Mesothelial cell of epicardium (in vitro differentiated cells): ENCODE data around the gene SLC16A9. TPM values are rescaled to one million over a fixed set of nuclear protein-coding genes. Genes with fewer than 3 reads are reported as not detected.
"Not testable (repeated sequence)": the region's sequence is repeated elsewhere in the genome, so short reads cannot be mapped to it uniquely, and the experiment has no call there.

Source experiments
- DNase-seq, 2 experiments: peaks; one replicate each; pipeline ENCODE4 v3.0.0; 2021; ENCODE audit warnings: low spot score in 2 of 2; ENCODE audit not compliant: unreplicated experiment in 2 of 2
- H3K27ac Mint-ChIP-seq: 2 replicates; pipeline ENCODE4 v1.8.0; 2021; ENCODE audit warnings: mixed read lengths
- H3K27me3 Mint-ChIP-seq: 2 replicates; pipeline ENCODE4 v1.8.0; 2021; ENCODE audit warnings: low read depth, mixed read lengths
- H3K36me3 Mint-ChIP-seq: 2 replicates; pipeline ENCODE4 v1.8.0; 2021; ENCODE audit warnings: mixed read lengths
- H3K4me1 Mint-ChIP-seq: 2 replicates; pipeline ENCODE4 v1.8.0; 2021; ENCODE audit warnings: mixed read lengths
- H3K4me3 Mint-ChIP-seq: 2 replicates; pipeline ENCODE4 v1.8.0; 2021; ENCODE audit warnings: mild to moderate bottlenecking, moderate library complexity, mixed read lengths
- H3K9me3 Mint-ChIP-seq: 2 replicates; pipeline ENCODE4 v1.8.0; 2021; ENCODE audit warnings: mixed read lengths
- total RNA-seq: library from RNA; stranded (reverse); gene quantifications from 3 replicates; pipeline ENCODE4 v1.2.1, GENCODE V29; 2021
- TF ChIP-seq, protein P1 (sequence below): fragments of 200-600 bp; sonication (generic); IDR thresholded peaks from one replicate; pipeline ENCODE4 v1.5.0; 2021; ENCODE audit warnings: antibody characterized with exemption; ENCODE audit not compliant: unreplicated experiment

Gene SLC16A9
- total RNA-seq, 1 donor from 2014 or later: 17.6 TPM

DNA sequence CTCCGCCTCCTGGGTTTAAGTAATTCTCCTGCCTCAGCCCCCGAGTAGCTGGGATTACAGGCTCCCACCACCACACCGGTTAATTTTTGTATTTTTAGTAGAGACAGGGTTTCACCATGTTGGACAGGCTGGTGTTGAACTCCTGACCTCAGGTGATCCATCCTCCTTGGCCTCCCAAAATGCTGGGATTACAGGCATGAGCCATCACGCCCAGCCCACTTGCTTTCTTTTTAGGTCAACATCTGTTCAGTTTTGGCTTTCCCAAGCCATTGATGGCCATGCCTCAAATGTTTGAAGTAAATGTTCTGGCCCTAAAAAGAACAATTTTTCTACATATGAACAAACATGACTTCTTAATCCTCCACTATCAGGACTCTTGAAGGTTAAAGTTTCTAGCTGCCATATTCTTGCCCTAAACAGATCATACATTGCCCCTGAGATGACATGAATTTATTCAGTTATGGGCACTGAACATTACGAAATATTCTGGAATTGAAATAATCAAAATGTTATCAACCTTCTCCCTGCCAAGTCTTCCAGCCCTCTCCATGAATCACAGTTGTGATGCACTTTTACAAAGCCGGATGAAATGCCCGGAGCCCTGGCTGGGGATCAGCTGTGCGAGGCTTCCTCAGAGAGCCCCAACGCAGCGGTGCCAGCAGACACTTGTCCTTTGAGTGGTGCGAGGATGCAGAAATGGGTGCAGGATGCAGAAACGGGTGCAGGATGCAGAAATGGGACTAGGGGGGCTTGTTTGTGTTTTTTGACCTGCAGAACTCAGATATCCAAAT lies 40.7 kb upstream of the SLC16A9 start:
- DNase-seq: no peak
- TF ChIP-seq, protein P1, sequence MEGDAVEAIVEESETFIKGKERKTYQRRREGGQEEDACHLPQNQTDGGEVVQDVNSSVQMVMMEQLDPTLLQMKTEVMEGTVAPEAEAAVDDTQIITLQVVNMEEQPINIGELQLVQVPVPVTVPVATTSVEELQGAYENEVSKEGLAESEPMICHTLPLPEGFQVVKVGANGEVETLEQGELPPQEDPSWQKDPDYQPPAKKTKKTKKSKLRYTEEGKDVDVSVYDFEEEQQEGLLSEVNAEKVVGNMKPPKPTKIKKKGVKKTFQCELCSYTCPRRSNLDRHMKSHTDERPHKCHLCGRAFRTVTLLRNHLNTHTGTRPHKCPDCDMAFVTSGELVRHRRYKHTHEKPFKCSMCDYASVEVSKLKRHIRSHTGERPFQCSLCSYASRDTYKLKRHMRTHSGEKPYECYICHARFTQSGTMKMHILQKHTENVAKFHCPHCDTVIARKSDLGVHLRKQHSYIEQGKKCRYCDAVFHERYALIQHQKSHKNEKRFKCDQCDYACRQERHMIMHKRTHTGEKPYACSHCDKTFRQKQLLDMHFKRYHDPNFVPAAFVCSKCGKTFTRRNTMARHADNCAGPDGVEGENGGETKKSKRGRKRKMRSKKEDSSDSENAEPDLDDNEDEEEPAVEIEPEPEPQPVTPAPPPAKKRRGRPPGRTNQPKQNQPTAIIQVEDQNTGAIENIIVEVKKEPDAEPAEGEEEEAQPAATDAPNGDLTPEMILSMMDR: no peak
- H3K9me3 Mint-ChIP-seq: no peaks in the 10 kb centered on the region
- peaks cover 2% of the 10 kb centered on the region for H3K27me3 Mint-ChIP-seq
- no peak overlapping the region for H3K27ac Mint-ChIP-seq
- no peaks in the 10 kb centered on the region for H3K4me1 Mint-ChIP-seq
- no peak overlapping the region for H3K4me3 Mint-ChIP-seq
- no peaks in the 10 kb centered on the region for H3K36me3 Mint-ChIP-seq

DNA sequence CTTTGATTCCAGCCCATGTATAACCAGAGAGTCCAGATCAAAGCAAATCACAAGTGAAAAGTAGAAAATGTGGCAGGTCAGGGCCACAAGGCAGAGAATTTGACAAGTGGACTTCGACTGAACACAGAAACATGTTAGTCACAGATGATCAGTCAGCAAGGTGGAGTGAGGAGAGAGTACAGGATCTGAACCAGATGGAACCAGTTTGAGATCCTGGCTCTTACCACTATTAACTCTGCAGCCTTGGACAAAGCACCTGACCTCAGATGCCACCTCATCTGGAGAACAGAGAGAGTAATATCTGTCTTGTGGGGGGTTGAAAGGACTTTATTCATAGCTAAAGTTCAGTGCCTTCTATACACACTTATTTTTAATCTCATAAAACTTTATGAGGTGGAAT lies 39.2 kb upstream of the SLC16A9 start:
- H3K27ac Mint-ChIP-seq: no peak overlapping the region
- peaks cover 3% of the 10 kb centered on the region for H3K36me3 Mint-ChIP-seq
- TF ChIP-seq, protein P1: no peak

DNA sequence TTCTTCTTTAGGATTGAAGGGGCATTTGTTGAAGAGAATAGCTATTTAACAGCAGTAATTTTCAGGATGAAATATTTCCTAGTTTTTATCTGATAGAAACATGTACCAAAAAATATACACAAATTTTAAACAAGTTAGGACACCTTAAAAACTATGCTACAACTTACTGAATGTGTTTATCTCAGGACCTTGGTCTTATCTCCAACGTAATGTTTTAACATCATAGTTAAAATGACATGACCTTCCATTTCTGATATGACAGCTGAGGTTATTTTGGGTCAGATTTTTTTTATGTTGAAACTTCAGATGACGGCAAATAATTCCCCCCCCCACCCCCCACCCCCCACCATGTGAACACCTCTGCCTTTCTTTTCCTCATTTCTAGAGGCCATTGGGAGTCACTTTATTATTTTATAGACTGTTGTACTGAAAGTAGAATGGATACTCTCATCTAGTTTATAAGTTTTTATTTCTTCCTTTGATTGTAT lies 35.6 kb upstream of the SLC16A9 start:
- H3K4me3 Mint-ChIP-seq: no peak overlapping the region
- TF ChIP-seq, protein P1: no peak
- no peaks in the 10 kb centered on the region for H3K4me1 Mint-ChIP-seq
- no peak for DNase-seq
- peaks cover 3% of the 10 kb centered on the region for H3K36me3 Mint-ChIP-seq
- no peak overlapping the region for H3K27ac Mint-ChIP-seq
- H3K27me3 Mint-ChIP-seq: no peaks in the 10 kb centered on the region
- H3K9me3 Mint-ChIP-seq: no peaks in the 10 kb centered on the region

More for the DNA sequence above, 39.2 kb upstream of the SLC16A9 start:
- H3K4me3 Mint-ChIP-seq: no peak overlapping the region
- no peaks in the 10 kb centered on the region for H3K4me1 Mint-ChIP-seq
- H3K9me3 Mint-ChIP-seq: no peaks in the 10 kb centered on the region
- peaks cover 2% of the 10 kb centered on the region for H3K27me3 Mint-ChIP-seq
- DNase-seq: no peak

DNA sequence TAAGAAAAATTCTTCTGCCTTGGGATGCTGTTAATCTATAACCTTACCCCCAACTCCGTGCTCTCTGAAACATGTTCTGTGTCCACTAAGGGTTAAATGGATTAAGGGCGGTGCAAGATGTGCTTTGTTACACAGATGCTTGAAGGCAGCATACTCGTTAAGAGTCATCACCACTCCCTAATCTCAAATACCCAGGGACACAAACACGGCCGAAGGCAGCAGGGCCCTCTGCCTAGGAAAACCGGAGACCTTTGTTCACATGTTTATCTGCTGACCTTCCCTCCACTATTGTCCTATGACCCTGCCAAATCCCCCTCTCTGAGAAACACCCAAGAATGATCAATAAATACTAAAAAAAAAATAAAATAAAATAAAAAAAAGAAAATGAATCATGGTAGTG lies 35.1 kb upstream of the SLC16A9 start:
- H3K36me3 Mint-ChIP-seq, DNase-seq, H3K27me3 Mint-ChIP-seq, H3K4me1 Mint-ChIP-seq, H3K9me3 Mint-ChIP-seq, H3K4me3 Mint-ChIP-seq, H3K27ac Mint-ChIP-seq: not testable (repeated sequence)

DNA sequence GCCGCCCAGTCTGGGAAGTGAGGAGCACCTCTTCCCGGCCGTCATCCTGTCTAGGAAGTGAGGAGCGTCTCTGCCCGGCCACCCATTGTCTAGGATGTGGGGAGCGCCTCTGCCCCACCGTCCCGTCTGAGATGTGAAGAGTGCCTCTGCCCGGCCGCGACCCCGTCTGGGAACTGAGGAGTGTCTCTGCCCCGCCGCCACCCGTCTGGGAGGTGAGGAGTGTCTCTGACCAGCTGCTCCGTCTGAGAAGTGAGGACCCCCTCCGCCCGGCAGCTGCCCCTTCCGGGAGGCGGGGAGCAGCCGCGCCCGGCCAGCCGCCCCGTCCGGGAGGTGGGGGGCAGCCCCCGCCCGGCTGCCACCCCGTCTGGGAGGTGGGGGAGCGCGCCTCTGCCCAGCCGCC lies 34.5 kb upstream of the SLC16A9 start:
- not testable (repeated sequence) for H3K4me1 Mint-ChIP-seq, H3K9me3 Mint-ChIP-seq, H3K36me3 Mint-ChIP-seq, H3K4me3 Mint-ChIP-seq, H3K27ac Mint-ChIP-seq, H3K27me3 Mint-ChIP-seq, DNase-seq

DNA sequence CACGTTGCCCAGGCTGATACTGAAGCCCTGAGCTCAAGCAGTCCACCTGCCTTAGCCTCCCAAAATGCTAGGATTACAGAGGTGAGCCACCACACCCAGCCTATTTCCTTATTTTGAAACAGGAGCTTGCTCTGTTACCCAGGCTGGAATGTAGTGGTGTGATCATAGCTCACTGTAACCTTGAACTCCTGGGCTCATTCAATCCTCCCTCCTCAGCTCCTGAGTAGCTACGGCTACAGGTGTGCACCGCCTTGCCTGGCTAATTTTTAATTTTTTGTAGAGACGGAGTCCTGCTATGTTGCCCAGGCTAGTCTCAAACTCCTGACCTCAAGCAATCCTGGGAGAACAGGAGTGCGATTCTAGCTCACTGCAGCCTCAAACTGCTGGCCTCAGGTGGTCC lies 31.9 kb upstream of the SLC16A9 start:
- H3K27ac Mint-ChIP-seq: no peak overlapping the region

More for the DNA sequence above, 31.9 kb upstream of the SLC16A9 start:
- Mint-ChIP-seq H3K4me3 (no peak overlapping the region), H3K9me3 (no peaks in the 10 kb centered on the region), H3K36me3 (peaks cover 3% of the 10 kb centered on the region), H3K4me1 (peaks cover 10% of the 10 kb centered on the region), H3K27me3 (no peaks in the 10 kb centered on the region)
- no peak for DNase-seq
- TF ChIP-seq, protein P1: no peak
